ENCODE measurements around the gene TTLL10.

- TF ChIP-seq, protein P1, sequence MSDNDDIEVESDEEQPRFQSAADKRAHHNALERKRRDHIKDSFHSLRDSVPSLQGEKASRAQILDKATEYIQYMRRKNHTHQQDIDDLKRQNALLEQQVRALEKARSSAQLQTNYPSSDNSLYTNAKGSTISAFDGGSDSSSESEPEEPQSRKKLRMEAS (IDR thresholded peaks at IDR 0.05): no peak
- no peak for TF ChIP-seq ATF3 (IDR thresholded peaks at IDR 0.05)
- TF ChIP-seq SP1 (IDR thresholded peaks at IDR 0.05): no peak
- TF ChIP-seq ZBTB33 (IDR thresholded peaks at IDR 0.05): no peak
- no peak for TF ChIP-seq CTCF (IDR thresholded peaks at IDR 0.05; ENCODE audit: low read depth, low read length, missing input control)
- no peak for TF ChIP-seq RAD21 (IDR thresholded peaks at IDR 0.05)
- TF ChIP-seq HNF4G (IDR thresholded peaks at IDR 0.05): no peak
Observed at GRCh38 chr1:1146026-1146425, 27.7 kb upstream of the TTLL10 start.

Data from liver (tissue), 3 donors.